Prostate gland (tissue), 2 donors: ENCODE data around the gene PRR32. TPM values are rescaled to one million over a fixed set of nuclear protein-coding genes. Genes with fewer than 3 reads are reported as not detected.
"Not testable (repeated sequence)": the region's sequence is repeated elsewhere in the genome, so short reads cannot be mapped to it uniquely, and the experiment has no call there.

Experiments used
- DNase-seq: peaks from one replicate; pipeline ENCODE4 v3.0.0-alpha.2; 2019; ENCODE audit warnings: low spot score
- H3K27ac ChIP-seq, 2 donors: fragments of 200-600 bp; sonication (generic); 2 replicates each; pipeline ENCODE4 v1.5.1; 2017 to 2019
- H3K27me3 ChIP-seq: fragments of 200-600 bp; sonication (generic); replicated peaks from 2 replicates; pipeline ENCODE4 v1.5.1; 2019; ENCODE audit not compliant: insufficient read depth
- H3K36me3 ChIP-seq, 2 donors: fragments of 200-600 bp; sonication (generic); 1 replicate in 1 of 2; 2 replicates in 1 of 2; pipeline versions ENCODE4 v1.5.1 to v1.8.1; 2017 to 2019
- H3K4me1 ChIP-seq: fragments of 200-600 bp; sonication (generic); replicated peaks from 2 replicates; pipeline ENCODE4 v1.5.1; 2019
- H3K4me3 ChIP-seq, 2 donors: fragments of 200-600 bp; sonication (generic); 2 replicates each; pipeline ENCODE4 v1.5.1; 2017 to 2019
- H3K9me3 ChIP-seq: fragments of 200-600 bp; sonication (generic); 2 replicates; pipeline ENCODE4 v1.5.1; 2017
- POLR2A ChIP-seq: fragments of 450-650 bp; IDR thresholded peaks from one replicate; pipeline ENCODE4 v1.6.1; 2016; ENCODE audit warnings: antibody characterized with exemption, mild to moderate bottlenecking
- POLR2AphosphoS5 ChIP-seq: sonication (generic); formaldehyde crosslinking; IDR thresholded peaks from one replicate; pipeline ENCODE4 v1.6.1; 2017; ENCODE audit warnings: antibody characterized with exemption
- WGBS: methylation state at CpG from one replicate; pipeline ENCODE4 v1.1.5; 2018; 5-methylcytosine and 5-hydroxymethylcytosine counted together
- intact Hi-C: fragments of 100-400 bp; cut with DNase I; formaldehyde crosslinking; loops from one replicate; pipeline ENCODE4 v1.14.2; 2022
- total RNA-seq, 2 donors: library from RNA; depleted of rRNA; stranded (reverse); fragments of >200 nt; gene quantifications; one replicate each; pipeline ENCODE4 v1.1.0, GENCODE V29; 2016
- TF ChIP-seq, protein P1 (sequence below), 4 experiments: fragments of 200-600 bp in 2 of 4; fragments of 450-650 bp in 2 of 4; sonication (generic) in 2 of 4; IDR thresholded peaks; 1 replicate in 3 of 4; 2 replicates in 1 of 4; pipeline ENCODE4 v1.5.1; 2016 to 2019; ENCODE audit warnings: antibody characterized with exemption in 4 of 4, mild to moderate bottlenecking in 2 of 4, moderate library complexity in 2 of 4

Gene PRR32, protein sequence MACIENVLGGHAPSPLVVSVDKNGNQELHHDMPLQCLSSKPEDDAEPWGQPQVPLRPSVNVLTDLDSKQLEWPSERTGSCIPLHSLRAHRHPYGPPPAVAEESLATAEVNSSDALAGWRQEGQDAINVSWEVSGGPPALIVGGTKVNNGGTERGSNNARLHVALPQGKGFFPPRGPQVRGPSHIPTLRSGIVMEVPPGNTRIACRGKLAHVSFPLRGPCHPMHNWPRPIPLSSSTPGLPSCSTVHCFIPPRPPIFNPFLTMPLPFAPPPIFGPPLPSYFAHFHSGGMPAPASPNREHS
- total RNA-seq, result not detected

- no peak for DNase-seq
- intact Hi-C loops, result no loop called here
- no peaks in the 10 kb centered on the region for H3K9me3 ChIP-seq
- H3K27me3 ChIP-seq, result no peaks in the 10 kb centered on the region
- H3K36me3 ChIP-seq, result no peaks in the 10 kb centered on the region
- no peak within 1 kb of the TSS for H3K4me3 ChIP-seq
- TF ChIP-seq, protein P1, sequence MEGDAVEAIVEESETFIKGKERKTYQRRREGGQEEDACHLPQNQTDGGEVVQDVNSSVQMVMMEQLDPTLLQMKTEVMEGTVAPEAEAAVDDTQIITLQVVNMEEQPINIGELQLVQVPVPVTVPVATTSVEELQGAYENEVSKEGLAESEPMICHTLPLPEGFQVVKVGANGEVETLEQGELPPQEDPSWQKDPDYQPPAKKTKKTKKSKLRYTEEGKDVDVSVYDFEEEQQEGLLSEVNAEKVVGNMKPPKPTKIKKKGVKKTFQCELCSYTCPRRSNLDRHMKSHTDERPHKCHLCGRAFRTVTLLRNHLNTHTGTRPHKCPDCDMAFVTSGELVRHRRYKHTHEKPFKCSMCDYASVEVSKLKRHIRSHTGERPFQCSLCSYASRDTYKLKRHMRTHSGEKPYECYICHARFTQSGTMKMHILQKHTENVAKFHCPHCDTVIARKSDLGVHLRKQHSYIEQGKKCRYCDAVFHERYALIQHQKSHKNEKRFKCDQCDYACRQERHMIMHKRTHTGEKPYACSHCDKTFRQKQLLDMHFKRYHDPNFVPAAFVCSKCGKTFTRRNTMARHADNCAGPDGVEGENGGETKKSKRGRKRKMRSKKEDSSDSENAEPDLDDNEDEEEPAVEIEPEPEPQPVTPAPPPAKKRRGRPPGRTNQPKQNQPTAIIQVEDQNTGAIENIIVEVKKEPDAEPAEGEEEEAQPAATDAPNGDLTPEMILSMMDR (IDR thresholded peaks at IDR 0.05), result no peak
- TF ChIP-seq POLR2A (no peak), POLR2AphosphoS5 (no peak)
- no peak within 1 kb of the TSS for H3K27ac ChIP-seq
- no peaks in the 10 kb centered on the region for H3K4me1 ChIP-seq
Measured at GRCh38 chrX:126819429-126819828, at the start of gene PRR32. TSS of gene PRR32 (plus strand) at chrX:126819729. CDS start at chrX:126819844, 115 bp downstream.

DNA sequence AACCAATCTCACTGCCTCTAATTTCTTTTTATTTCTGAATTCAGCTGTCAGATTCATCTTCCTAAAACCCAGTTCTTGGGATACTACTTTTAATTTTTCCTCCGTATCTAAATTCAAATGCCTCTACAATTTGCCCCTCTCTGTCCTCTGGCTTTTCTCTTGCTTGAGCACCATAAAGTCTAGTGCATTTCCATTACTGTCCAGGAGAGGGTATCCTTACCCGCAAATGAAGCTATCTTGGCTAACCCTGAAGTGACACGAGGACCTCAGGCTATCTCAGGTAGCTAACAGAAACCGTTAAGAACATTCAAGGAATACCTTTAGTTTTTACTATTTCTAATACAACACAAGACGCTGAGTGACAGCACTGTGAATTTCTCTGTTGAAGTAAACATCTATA is 49.4 kb upstream of the PRR32 start:
- DNase-seq, result no peak
- no peaks in the 10 kb centered on the region for H3K4me1 ChIP-seq
- no peak overlapping the region for H3K4me3 ChIP-seq
- H3K36me3 ChIP-seq, result no peaks in the 10 kb centered on the region
- TF ChIP-seq, protein P1 (IDR thresholded peaks at IDR 0.05), result peak in 2 of 4 experiments; percentile 6 to 30
- TF ChIP-seq POLR2A, result no peak
- TF ChIP-seq POLR2AphosphoS5, result no peak
- intact Hi-C loops, result loop anchor here (5.0 kb wide), 1 partner anchor 267 kb away; no protein-coding TSS in a partner anchor
- 22% methylated on average over 5 of the region's 5 CpGs for WGBS
- no peaks in the 10 kb centered on the region for H3K27me3 ChIP-seq
- H3K9me3 ChIP-seq, result no peaks in the 10 kb centered on the region
- no peak overlapping the region for H3K27ac ChIP-seq

- 98% methylated on average over 2 of the region's 2 CpGs for WGBS
- Histone ChIP-seq H3K27ac (no peak overlapping the region), H3K4me1 (no peaks in the 10 kb centered on the region), H3K9me3 (no peaks in the 10 kb centered on the region), H3K36me3 (no peaks in the 10 kb centered on the region), H3K4me3 (no peak overlapping the region), H3K27me3 (no peaks in the 10 kb centered on the region)
- intact Hi-C loops, result no loop called here
- no peak for DNase-seq
- TF ChIP-seq POLR2A (no peak), POLR2AphosphoS5 (no peak)
- TF ChIP-seq, protein P1 (IDR thresholded peaks at IDR 0.05), result no peak
Measured at GRCh38 chrX:126785539-126785938, 34.0 kb upstream of the PRR32 start.

DNA sequence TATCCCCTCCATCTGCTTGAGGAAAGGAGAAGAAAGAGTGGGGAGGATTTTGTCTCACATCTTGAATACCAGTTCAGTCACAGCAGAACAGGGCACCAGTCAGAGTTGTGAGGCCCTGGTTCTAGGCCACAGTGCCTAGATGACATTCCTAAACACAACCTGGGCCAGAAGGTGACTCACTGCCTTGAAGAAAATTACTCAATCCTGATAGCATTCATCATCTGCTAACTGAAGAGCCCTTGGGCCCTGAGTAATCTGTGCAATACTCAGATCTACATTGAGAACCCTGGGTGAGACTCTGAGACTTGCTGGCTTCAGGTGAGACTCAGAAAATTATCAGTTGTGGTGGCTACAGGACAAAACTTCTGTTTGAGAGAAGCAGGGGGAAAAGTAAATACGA is 20.5 kb upstream of the PRR32 start:
- Histone ChIP-seq H3K27ac (no peak overlapping the region), H3K4me1 (no peaks in the 10 kb centered on the region), H3K9me3 (no peaks in the 10 kb centered on the region), H3K4me3 (no peak overlapping the region), H3K27me3 (no peaks in the 10 kb centered on the region), H3K36me3 (no peaks in the 10 kb centered on the region)
- no peak for TF ChIP-seq POLR2A
- TF ChIP-seq, protein P1 (IDR thresholded peaks at IDR 0.05), result no peak
- 85% methylated on average over 1 of the region's 1 CpG for WGBS
- intact Hi-C loops, result no loop called here
- DNase-seq, result no peak

GRCh38 chrX:126806784-126807183 is 12.7 kb upstream of the PRR32 start:
- WGBS, result 100% methylated on average over 2 of the region's 3 CpGs
- H3K4me1 ChIP-seq, H3K27me3 ChIP-seq, H3K27ac ChIP-seq, intact Hi-C loops, H3K36me3 ChIP-seq, DNase-seq, H3K9me3 ChIP-seq, H3K4me3 ChIP-seq: not testable (repeated sequence)
